SU-DHL-6 (cell line): Measurements from ENCODE around the gene CXCR5.
"Not testable (repeated sequence)": the region's sequence is repeated elsewhere in the genome, so short reads cannot be mapped to it uniquely, and the experiment has no call there.

Source experiments
- H2AFZ ChIP-seq: fragments of 200-600 bp; sonication (generic); 2 replicates; pipeline ENCODE4 v1.6.1; 2014; ENCODE audit warnings: low read depth, mild to moderate bottlenecking, moderate library complexity, mixed read lengths, antibody characterized with exemption, low read length; ENCODE audit not compliant: severe bottlenecking
- H3F3A ChIP-seq: fragments of 200-600 bp; shearing (Covaris generic); 2 replicates; pipeline ENCODE4 v1.6.0; 2016; ENCODE audit warnings: antibody characterized with exemption, mild to moderate bottlenecking; ENCODE audit not compliant: insufficient read depth
- H3K27ac ChIP-seq: fragments of 200-600 bp; sonication (generic); 2 replicates; pipeline ENCODE4 v1.5.1; 2016; ENCODE audit warnings: low read depth, mild to moderate bottlenecking, low read length, moderate library complexity, mixed read lengths
- H3K27me3 ChIP-seq: fragments of 200-600 bp; sonication (generic), shearing (Covaris generic); 2 replicates; pipeline ENCODE4 v1.6.0; 2014; ENCODE audit warnings: mild to moderate bottlenecking, low read length
- H3K36me3 ChIP-seq: fragments of 200-600 bp; sonication (generic); 2 replicates; pipeline ENCODE4 v1.6.1; 2014; ENCODE audit warnings: mild to moderate bottlenecking, low read length, mixed read lengths
- H3K4me2 ChIP-seq: fragments of 300-600, 200-600 bp; shearing (Covaris generic), sonication (generic); 2 replicates; pipeline ENCODE4 v1.6.0; 2014; ENCODE audit warnings: low read length, low read depth, mild to moderate bottlenecking; ENCODE audit not compliant: poor library complexity, severe bottlenecking
- H3K4me3 ChIP-seq: fragments of 200-600 bp; sonication (generic); 2 replicates; pipeline ENCODE4 v1.5.1; 2014; ENCODE audit warnings: antibody characterized with exemption, low read length, mild to moderate bottlenecking, mixed read lengths; ENCODE audit not compliant: insufficient read depth, poor library complexity, severe bottlenecking
- H3K79me2 ChIP-seq: fragments of 200-600 bp; sonication (generic); 2 replicates; pipeline ENCODE4 v1.6.1; 2014; ENCODE audit warnings: mild to moderate bottlenecking, low read length, moderate library complexity; ENCODE audit not compliant: insufficient read depth
- H3K9ac ChIP-seq: fragments of 200-600 bp; sonication (generic); 2 replicates; pipeline ENCODE4 v1.7.0; 2014; ENCODE audit warnings: mild to moderate bottlenecking, low read length
- H3K9me2 ChIP-seq: fragments of 200-600 bp; sonication (generic); replicated peaks from 2 replicates; pipeline ENCODE4 v1.6.1; 2014; ENCODE audit warnings: low read length; ENCODE audit not compliant: insufficient read depth
- H3K9me3 ChIP-seq: fragments of 200-600 bp; sonication (generic); 2 replicates; pipeline ENCODE4 v1.6.1; 2014; ENCODE audit warnings: low read length, mixed read lengths; ENCODE audit not compliant: insufficient read depth
- H4K20me1 ChIP-seq: fragments of 200-600 bp; sonication (generic); 2 replicates; pipeline ENCODE4 v1.6.1; 2014; ENCODE audit warnings: low read depth, mild to moderate bottlenecking, antibody characterized with exemption, low read length, moderate library complexity, mixed read lengths
- CTCF ChIP-seq: fragments of 200-600 bp; sonication (generic); IDR thresholded peaks from one replicate; pipeline ENCODE4 v1.5.1; 2017; ENCODE audit warnings: antibody characterized with exemption, mild to moderate bottlenecking, low read length, moderate library complexity; ENCODE audit not compliant: insufficient read depth, poor library complexity, severe bottlenecking
- EZH2phosphoT487 ChIP-seq: fragments of 200-600 bp; sonication (generic), shearing (Covaris generic); conservative IDR thresholded peaks from 2 replicates; pipeline ENCODE4 v1.6.1; 2018; ENCODE audit warnings: mild to moderate bottlenecking, antibody characterized with exemption, low read length, moderate library complexity, mixed read lengths

The CXCR5 gene

GRCh38 chr11:118838905-118839553 is 44.7 kb upstream of the CXCR5 start:
- TF ChIP-seq CTCF = no peak
- TF ChIP-seq EZH2phosphoT487 = no peak
- Histone ChIP-seq H3K4me3 (no peak overlapping the region), H3K9me2 (no peaks in the 10 kb centered on the region), H3K27me3 (no peaks in the 10 kb centered on the region), H3K36me3 (no peaks in the 10 kb centered on the region), H3K9me3 (no peaks in the 10 kb centered on the region), H3K79me2 (no peaks in the 10 kb centered on the region), H2AFZ (no peak overlapping the region), H4K20me1 (no peaks in the 10 kb centered on the region), H3K9ac (no peak overlapping the region), H3F3A (no peaks in the 10 kb centered on the region), H3K4me2 (no peak overlapping the region), H3K27ac (no peak overlapping the region)

- H3K27me3 ChIP-seq = no peaks in the 10 kb centered on the region
- no peaks in the 10 kb centered on the region for H3K9me3 ChIP-seq
- no peaks in the 10 kb centered on the region for H3K36me3 ChIP-seq
- H3F3A ChIP-seq = no peaks in the 10 kb centered on the region
- no peak overlapping the region for H3K4me3 ChIP-seq
- H3K9me2 ChIP-seq = no peaks in the 10 kb centered on the region
- no peak overlapping the region for H3K4me2 ChIP-seq
- no peak overlapping the region for H3K27ac ChIP-seq
- no peak overlapping the region for H3K9ac ChIP-seq
- no peaks in the 10 kb centered on the region for H3K79me2 ChIP-seq
- H2AFZ ChIP-seq = no peak overlapping the region
- TF ChIP-seq CTCF = no peak
- no peak for TF ChIP-seq EZH2phosphoT487
- H4K20me1 ChIP-seq = no peaks in the 10 kb centered on the region
These were observed 42.0 kb upstream of the CXCR5 start for GRCh38 chr11:118841469-118842242.

- Histone ChIP-seq H3K9ac (no peak overlapping the region), H4K20me1 (no peaks in the 10 kb centered on the region), H3K79me2 (no peaks in the 10 kb centered on the region), H3K27me3 (no peaks in the 10 kb centered on the region), H3K36me3 (no peaks in the 10 kb centered on the region), H3K27ac (no peak overlapping the region), H3K9me3 (no peaks in the 10 kb centered on the region), H3K4me3 (no peak overlapping the region), H3K9me2 (no peaks in the 10 kb centered on the region), H2AFZ (no peak overlapping the region), H3F3A (no peaks in the 10 kb centered on the region), H3K4me2 (no peak overlapping the region)
- TF ChIP-seq EZH2phosphoT487 = no peak
- no peak for TF ChIP-seq CTCF
These were observed 41.3 kb upstream of the CXCR5 start for GRCh38 chr11:118842369-118842768.

GRCh38 chr11:118842843-118843242 is 40.8 kb upstream of the CXCR5 start:
- H2AFZ ChIP-seq, H3K27me3 ChIP-seq, H3K79me2 ChIP-seq, H3K27ac ChIP-seq, H3K36me3 ChIP-seq, H3K9me3 ChIP-seq, H3K4me3 ChIP-seq, H3K4me2 ChIP-seq, H4K20me1 ChIP-seq, H3K9ac ChIP-seq, H3F3A ChIP-seq, H3K9me2 ChIP-seq: not testable (repeated sequence)
